ENCODE data around the gene TMEM184B. TPM values are rescaled to one million over a fixed set of nuclear protein-coding genes. Genes with fewer than 3 reads are reported as not detected.

The TMEM184B gene
- total RNA-seq, 1 experiment from 2014 or later: 21.5 TPM

GRCh38 chr22:38205261-38206128, 67.3 kb downstream of the TMEM184B start:
- DNase-seq (ENCODE audit: low spot score): no peak

GRCh38 chr22:38204784-38205183, 68.0 kb downstream of the TMEM184B start:
- DNase-seq (ENCODE audit: low spot score): no peak

- no peak for DNase-seq (ENCODE audit: low spot score)
These were observed 68.8 kb downstream of the TMEM184B start for GRCh38 chr22:38203855-38204514.

GRCh38 chr22:38203090-38203810, 69.6 kb downstream of the TMEM184B start:
- peak; percentile 46 for DNase-seq (ENCODE audit: low spot score)

- no peak for DNase-seq (ENCODE audit: low spot score)
These were observed 70.2 kb downstream of the TMEM184B start for GRCh38 chr22:38202437-38203089.

GRCh38 chr22:38201711-38202436, 70.9 kb downstream of the TMEM184B start, which contains the start of gene MAFF:
MAFF (plus strand) TSS chr22:38201994; CDS start chr22:38213854, 11,860 bp downstream.
- DNase-seq (ENCODE audit: low spot score): peak; percentile 85

GRCh38 chr22:38201371-38201710, 71.5 kb downstream of the TMEM184B start:
- no peak for DNase-seq (ENCODE audit: low spot score)

GRCh38 chr22:38199826-38200559, 72.8 kb downstream of the TMEM184B start:
- no peak for DNase-seq (ENCODE audit: low spot score)

GRCh38 chr22:38196791-38197419, 75.9 kb downstream of the TMEM184B start:
- DNase-seq (ENCODE audit: low spot score): no peak

GRCh38 chr22:38193580-38193979, 79.2 kb downstream of the TMEM184B start:
- no peak for DNase-seq (ENCODE audit: low spot score)

GRCh38 chr22:38192475-38192863, 80.3 kb downstream of the TMEM184B start:
- DNase-seq (ENCODE audit: low spot score): no peak

- DNase-seq (ENCODE audit: low spot score): no peak
These were observed 80.9 kb downstream of the TMEM184B start for GRCh38 chr22:38191731-38192474.

- no peak for DNase-seq (ENCODE audit: low spot score)
These were observed 81.8 kb downstream of the TMEM184B start for GRCh38 chr22:38191055-38191454.

- DNase-seq (ENCODE audit: low spot score): no peak
These were observed 82.2 kb downstream of the TMEM184B start for GRCh38 chr22:38190581-38190980.

- no peak for DNase-seq (ENCODE audit: low spot score)
These were observed 83.7 kb downstream of the TMEM184B start for GRCh38 chr22:38189104-38189503.

- DNase-seq (ENCODE audit: low spot score): no peak
These were observed 85.2 kb downstream of the TMEM184B start for GRCh38 chr22:38187413-38188212.

GRCh38 chr22:38186429-38186828, 86.4 kb downstream of the TMEM184B start:
- no peak for DNase-seq (ENCODE audit: low spot score)

GRCh38 chr22:38184788-38185187, 88.0 kb downstream of the TMEM184B start:
- DNase-seq (ENCODE audit: low spot score): no peak
